WTC11 (cell line): Measurements from ENCODE around the gene TCL1B. TPM values are rescaled to one million over a fixed set of nuclear protein-coding genes. Genes with fewer than 3 reads are reported as not detected.

Source experiments
- ATAC-seq: fragments of 200-7000 bp; cut with Tn5 transposase; 2 replicates; pipeline ENCODE4 v1.10.0; 2021; ENCODE audit warnings: mild to moderate bottlenecking, moderate library complexity
- CTCF ChIA-PET: fragments of 300-600 bp; sonication (Branson Sonifier 250); formaldehyde crosslinking; loops from one replicate; lab custom pipeline; 2021; ENCODE audit warnings: antibody characterized with exemption; lab: Charles Lee
- POLR2A ChIA-PET: fragments of 350-600 bp; sonication (Branson Sonifier 250); formaldehyde crosslinking; loops from one replicate; lab custom pipeline; 2021; ENCODE audit warnings: antibody characterized with exemption; lab: Charles Lee
- DNase-seq: peaks from one replicate; pipeline ENCODE4 v3.0.0; 2021; ENCODE audit warnings: low spot score
- H3K27ac Mint-ChIP-seq: 2 replicates; pipeline ENCODE4 v1.8.0; 2021; ENCODE audit warnings: mixed read lengths
- H3K27me3 Mint-ChIP-seq: 2 replicates; pipeline ENCODE4 v1.8.0; 2021; ENCODE audit warnings: low read depth, mild to moderate bottlenecking, moderate library complexity, mixed read lengths
- H3K36me3 Mint-ChIP-seq: 2 replicates; pipeline ENCODE4 v1.8.0; 2021; ENCODE audit warnings: mixed read lengths
- H3K4me1 Mint-ChIP-seq: 2 replicates; pipeline ENCODE4 v1.8.0; 2022; ENCODE audit warnings: mixed read lengths
- H3K4me3 Mint-ChIP-seq: 2 replicates; pipeline ENCODE4 v1.8.0; 2021; ENCODE audit warnings: mild to moderate bottlenecking, moderate library complexity, mixed read lengths
- H3K9me3 Mint-ChIP-seq: 2 replicates; pipeline ENCODE4 v1.8.0; 2021; ENCODE audit warnings: mixed read lengths
- ATF1 ChIP-seq: sonication (generic); formaldehyde crosslinking; IDR thresholded peaks from 2 replicates; pipeline ENCODE4 v1.8.1; 2023; ENCODE audit warnings: mild to moderate bottlenecking, moderate library complexity, missing genetic modification reagents
- ATF3 ChIP-seq: sonication (generic); formaldehyde crosslinking; conservative IDR thresholded peaks from 2 replicates; pipeline ENCODE4 v1.8.1; 2022; ENCODE audit warnings: mild to moderate bottlenecking, missing genetic modification reagents
- CTCF ChIP-seq: fragments of 200-600 bp; IDR thresholded peaks from 2 replicates; pipeline ENCODE4 v1.8.0; 2022; ENCODE audit warnings: antibody characterized with exemption
- GABPB1 ChIP-seq: sonication (generic); formaldehyde crosslinking; IDR thresholded peaks from 2 replicates; pipeline ENCODE4 v1.8.1; 2023; ENCODE audit warnings: mild to moderate bottlenecking, missing genetic modification reagents
- JUN ChIP-seq: sonication (generic); formaldehyde crosslinking; IDR thresholded peaks from 2 replicates; pipeline ENCODE4 v1.8.0; 2023; ENCODE audit warnings: mild to moderate bottlenecking, missing genetic modification reagents
- NFATC4 ChIP-seq: fragments of 250-450 bp; sonication (Bioruptor Pico); IDR thresholded peaks from 2 replicates; pipeline ENCODE4 v1.9.0; 2021; ENCODE audit warnings: mild to moderate bottlenecking
- OVOL2 ChIP-seq: fragments of 250-450 bp; sonication (Bioruptor Pico); IDR thresholded peaks from 2 replicates; pipeline ENCODE4 v1.9.0; 2021; ENCODE audit warnings: mild to moderate bottlenecking, borderline replicate concordance
- PRRX2 ChIP-seq: fragments of 250-450 bp; sonication (Bioruptor Pico); IDR thresholded peaks from 2 replicates; pipeline ENCODE4 v1.8.0; 2021; ENCODE audit warnings: mild to moderate bottlenecking
- SOX15 ChIP-seq: fragments of 250-450 bp; sonication (Bioruptor Pico); IDR thresholded peaks from 2 replicates; pipeline ENCODE4 v1.9.0; 2021; ENCODE audit warnings: mild to moderate bottlenecking
- USF1 ChIP-seq: sonication (generic); formaldehyde crosslinking; IDR thresholded peaks from 2 replicates; pipeline ENCODE4 v1.8.0; 2022; ENCODE audit warnings: mild to moderate bottlenecking, missing genetic modification reagents
- USF2 ChIP-seq: sonication (generic); formaldehyde crosslinking; IDR thresholded peaks from 2 replicates; pipeline ENCODE4 v1.8.1; 2023; ENCODE audit warnings: mild to moderate bottlenecking, missing genetic modification reagents, moderate library complexity
- ZBTB43 ChIP-seq: sonication (generic); formaldehyde crosslinking; IDR thresholded peaks from 2 replicates; pipeline ENCODE4 v1.8.1; 2023; ENCODE audit warnings: mild to moderate bottlenecking, missing genetic modification reagents
- ZNF219 ChIP-seq: sonication (generic); formaldehyde crosslinking; IDR thresholded peaks from 2 replicates; pipeline ENCODE4 v1.8.0; 2023; ENCODE audit warnings: missing genetic modification reagents, mild to moderate bottlenecking, borderline replicate concordance
- ZNF281 ChIP-seq: sonication (generic); formaldehyde crosslinking; IDR thresholded peaks from 2 replicates; pipeline ENCODE4 v1.8.0; 2023; ENCODE audit warnings: mild to moderate bottlenecking, missing genetic modification reagents
- ZNF512 ChIP-seq: sonication (generic); formaldehyde crosslinking; IDR thresholded peaks from 2 replicates; pipeline ENCODE4 v1.8.1; 2022; ENCODE audit warnings: missing genetic modification reagents, borderline replicate concordance
- ZNF532 ChIP-seq: fragments of 250-450 bp; sonication (Bioruptor Pico); IDR thresholded peaks from 2 replicates; pipeline ENCODE4 v1.9.0; 2021; ENCODE audit warnings: mild to moderate bottlenecking, borderline replicate concordance
- total RNA-seq: library from RNA; stranded (reverse); gene quantifications from 3 replicates; pipeline ENCODE4 v1.2.3, GENCODE V29; 2021

Gene TCL1B
- total RNA-seq, 1 experiment from 2014 or later = 5.7 TPM

- POLR2A ChIA-PET = no interaction called here
- 0 out of 2 replicates have a peak overlapping the region, but pooled peaks have one; percentile 26 for H3K27ac Mint-ChIP-seq
- H3K4me1 Mint-ChIP-seq = peaks cover 27% of the 10 kb centered on the region
- CTCF ChIA-PET = interaction anchor here (0.7 to 3.3 kb wide), 8 partner anchors 67 to 412 kb away, joined by 3 to 16 read pairs (median 6); no protein-coding TSS in a partner anchor
- H3K27me3 Mint-ChIP-seq = peaks cover 22% of the 10 kb centered on the region
- H3K9me3 Mint-ChIP-seq = no peaks in the 10 kb centered on the region
- H3K36me3 Mint-ChIP-seq = no peaks in the 10 kb centered on the region
- TF ChIP-seq PRRX2 (CRISPR knock-in tag) = no peak
- TF ChIP-seq ZNF219 (CRISPR knock-in tag) = no peak
- no peak for TF ChIP-seq SOX15
- no peak for TF ChIP-seq CTCF
- peak; percentile 21 for ATAC-seq
- H3K4me3 Mint-ChIP-seq = no peak overlapping the region
- no peak for DNase-seq
These were observed 709 bp downstream of the TCL1B start for GRCh38 chr14:95686935-95687334.

GRCh38 chr14:95689441-95689840, 3.2 kb downstream of the TCL1B start:
- no peak for ATAC-seq
- DNase-seq = no peak
- CTCF ChIA-PET = interaction anchor here (0.8 to 1.5 kb wide), 6 partner anchors 64 to 467 kb away, joined by 3 to 5 read pairs (median 4); no protein-coding TSS in a partner anchor
- POLR2A ChIA-PET = no interaction called here
- peaks cover 37% of the 10 kb centered on the region for H3K4me1 Mint-ChIP-seq
- TF ChIP-seq ZBTB43 (CRISPR knock-in tag) = no peak
- no peak for TF ChIP-seq USF2 (CRISPR knock-in tag)
- TF ChIP-seq ATF3 (CRISPR knock-in tag) = no peak
- no peak for TF ChIP-seq OVOL2
- TF ChIP-seq ZNF281 (CRISPR knock-in tag) = no peak
- TF ChIP-seq JUN = no peak
- no peak overlapping the region for H3K4me3 Mint-ChIP-seq
- H3K27me3 Mint-ChIP-seq = peaks cover 34% of the 10 kb centered on the region
- H3K9me3 Mint-ChIP-seq = no peaks in the 10 kb centered on the region
- H3K36me3 Mint-ChIP-seq = no peaks in the 10 kb centered on the region
- H3K27ac Mint-ChIP-seq = no peak overlapping the region

- ChIA-PET CTCF (interaction anchor here (1.1 kb wide), 1 partner anchor 128 kb away, joined by 4 read pairs; no protein-coding TSS in a partner anchor), POLR2A (no interaction called here)
- Mint-ChIP-seq H3K27me3 (peaks cover 41% of the 10 kb centered on the region), H3K9me3 (no peaks in the 10 kb centered on the region), H3K4me1 (peaks cover 32% of the 10 kb centered on the region), H3K36me3 (no peaks in the 10 kb centered on the region), H3K27ac (no peak overlapping the region), H3K4me3 (no peak overlapping the region)
- DNase-seq (no peak), ATAC-seq (no peak)
- no peak for TF ChIP-seq ZNF532 (CRISPR knock-in tag)
- TF ChIP-seq NFATC4 (CRISPR knock-in tag) = no peak
- TF ChIP-seq GABPB1 = no peak
- no peak for TF ChIP-seq ATF1
- no peak for TF ChIP-seq ZBTB43 (CRISPR knock-in tag)
- TF ChIP-seq ZNF512 (CRISPR knock-in tag) = no peak
- TF ChIP-seq USF1 = no peak
These were observed 4.6 kb downstream of the TCL1B start for GRCh38 chr14:95690815-95691214.
